ENCODE data around the gene ACLY. TPM values are rescaled to one million over a fixed set of nuclear protein-coding genes. Genes with fewer than 3 reads are reported as not detected.
A peak's percentile ranks its signal among the peaks of the same experiment; 100 is the strongest.

Gene ACLY
- total and polyA plus RNA-seq, 10 of the 15 experiments (the other 5 are each of a cell fraction or from before 2014, with no cell fraction given), result 32.6 to 224 (median 114) TPM

DNA sequence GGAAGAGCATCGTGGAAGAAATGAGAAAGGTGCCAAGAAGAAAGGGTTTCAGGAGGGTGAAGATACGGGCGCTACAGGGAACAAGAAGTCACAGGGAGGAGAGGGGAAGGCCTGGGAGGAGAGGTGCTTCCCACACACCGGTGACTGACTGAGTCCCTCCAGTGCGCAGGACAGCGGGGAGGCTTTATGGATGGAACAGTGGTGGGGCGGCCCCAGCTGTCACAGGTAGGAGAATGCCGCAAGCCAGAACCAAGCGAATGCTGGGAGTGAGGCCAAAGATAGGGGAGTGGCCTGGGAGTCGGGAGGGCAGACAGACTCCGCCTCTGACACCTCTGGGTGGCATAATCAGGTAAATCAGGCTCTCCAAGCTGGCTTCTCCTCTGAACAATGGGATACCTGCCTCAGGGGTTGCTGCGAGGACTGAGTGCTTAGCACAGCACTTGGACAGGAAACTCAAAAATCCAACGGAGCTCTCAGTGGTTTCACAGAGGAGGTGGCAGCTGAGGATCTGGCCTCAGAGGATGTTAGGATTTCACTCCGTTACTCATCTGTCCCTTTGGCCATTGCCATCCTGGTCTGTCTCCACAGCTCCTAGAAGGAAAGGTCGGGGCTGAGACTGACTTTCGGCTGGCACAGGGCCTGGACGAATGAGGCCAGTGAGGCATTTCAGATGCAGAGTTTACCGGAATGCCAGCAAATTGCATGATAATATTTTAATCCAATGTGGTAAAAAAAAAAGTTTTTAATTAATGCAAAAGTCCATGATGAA lies 47.1 kb upstream of the ACLY start:
- no peaks in the 10 kb centered on the region for H4K20me1 ChIP-seq (ENCODE audit: control insufficient read depth, insufficient read depth)
- POLR2A ChIA-PET, result interaction anchor here (0.5 to 2.3 kb wide), 21 partner anchors 8 to 1644 kb away, joined by 3 to 45 read pairs (median 5); partner anchors contain the start of genes DHX58, DNAJC7, NKIRAS2 and ODAD4
- H3K36me3 ChIP-seq (ENCODE audit: control insufficient read depth in 2 of 2, insufficient read depth in 2 of 2, low read length in 1 of 2), result peaks cover under 1 to 2% of the 10 kb centered on the region in 2 experiments; a peak in 3 of 4 replicates
- RAD21 ChIA-PET (ENCODE audit: unreplicated experiment), result interaction anchor here (0.6 to 3.9 kb wide), 17 partner anchors 10 to 789 kb away, joined by 3 to 53 read pairs (median 4); partner anchors contain the start of genes ACLY, DHX58, DNAJC7 and KAT2A
- DNase-seq (ENCODE audit: low read depth, low spot score) (no peak), FAIRE-seq (peak; percentile 90), ATAC-seq (peak; percentile 76)
- WGBS (ENCODE audit: insufficient coverage, insufficient replicate concordance, low lambda C conversion rate, missing lambda C conversion rate), result 1% methylated on average over 18 of the region's 18 CpGs
- H3K27ac ChIP-seq (ENCODE audit: control insufficient read depth, insufficient read depth), result peak overlapping the region; percentile 21
- peaks cover 20% of the 10 kb centered on the region for H3K79me2 ChIP-seq (ENCODE audit: control insufficient read depth, insufficient read depth, low read length)
- intact Hi-C loops (cut with micrococcal nuclease; ENCODE audit: unreplicated experiment), result loop anchor here (2.0 to 5.0 kb wide), 2 partner anchors 51 to 216 kb away; partner anchors contain the start of genes DNAJC7 and KCNH4
- CTCF ChIA-PET, result interaction anchor here (0.5 to 9.4 kb wide), 19 partner anchors 11 to 289 kb away, joined by 3 to 116 read pairs (median 4); partner anchors contain the start of genes DHX58, DNAJC7, KAT2A and KCNH4
- H3K4me3 ChIP-seq, result peak overlapping the region; percentile 79
- H3K9ac ChIP-seq (ENCODE audit: control insufficient read depth, insufficient read depth, low read length), result peak overlapping the region; percentile 58
- H3K4me1 ChIP-seq (ENCODE audit: control insufficient read depth, insufficient read depth, low read length), result peaks cover 6% of the 10 kb centered on the region
- SMC1A ChIA-PET (ENCODE audit: uncharacterized antibody, unreplicated experiment), result interaction anchor here (0.6 to 6.1 kb wide), 15 partner anchors 10 to 576 kb away, joined by 3 to 28 read pairs (median 5); partner anchors contain the start of genes DNAJC7, KAT2A, KCNH4 and NKIRAS2
- peak overlapping the region; percentile 91 for H3K4me2 ChIP-seq (ENCODE audit: control insufficient read depth, insufficient read depth)
- in situ Hi-C loops (cut with MboI), result no loop called here
- H3K9me3 ChIP-seq (replicated peaks; ENCODE audit: control insufficient read depth, insufficient read depth, low read length), result no peaks in the 10 kb centered on the region
- no peaks in the 10 kb centered on the region for H3K27me3 ChIP-seq (replicated peaks in 1 of 2; ENCODE audit: control insufficient read depth in 2 of 2, insufficient read depth in 2 of 2, low read length in 1 of 2)
- peak overlapping the region; percentile 65 for H2AFZ ChIP-seq (ENCODE audit: control insufficient read depth, low read depth, low read length)
- TSS peak; percentile 52 for BruUV-seq (replicated peaks)
- TF ChIP-seq ZNF207 (IDR thresholded peaks at IDR 0.05; ENCODE audit: borderline replicate concordance) (0 out of 2 replicates have a peak, but pooled peaks have one; percentile 22), STAT1 (conservative IDR thresholded peaks at IDR 0.05) (no peak), EP300 (IDR thresholded peaks at IDR 0.05; ENCODE audit: borderline replicate concordance in 1 of 2, control insufficient read depth in 1 of 2, low read depth in 2 of 2, low read length in 2 of 2) (no peak), FOXM1 (IDR thresholded peaks at IDR 0.05; ENCODE audit: low read depth, low read length) (0 out of 2 replicates have a peak, but pooled peaks have one; percentile 31), ESRRA (IDR thresholded peaks at IDR 0.05; ENCODE audit: low read length) (no peak), RAD21 (IDR thresholded peaks at IDR 0.05; ENCODE audit: insufficient read depth, low read depth, low read length) (no peak), PML (IDR thresholded peaks at IDR 0.05; ENCODE audit: low read length) (peak; percentile 2; the same call in 1 of the 2 replicates), ZNF217 (IDR thresholded peaks at IDR 0.05) (no peak), RAD51 (IDR thresholded peaks at IDR 0.05) (no peak), HDGF (IDR thresholded peaks at IDR 0.05) (peak; percentile 59; the same call in 1 of the 2 replicates), SREBF1 (IDR thresholded peaks at IDR 0.05; ENCODE audit: low read length) (no peak), CBX5 (IDR thresholded peaks at IDR 0.05; ENCODE audit: low read depth) (no peak), DPF2 (IDR thresholded peaks at IDR 0.05) (peak; percentile 24; the same call in 1 of the 2 replicates), POLR2AphosphoS5 (IDR thresholded peaks at IDR 0.05; ENCODE audit: low read length) (no peak; the same call in 1 of the 2 replicates)
- TF ChIP-seq, protein P1, sequence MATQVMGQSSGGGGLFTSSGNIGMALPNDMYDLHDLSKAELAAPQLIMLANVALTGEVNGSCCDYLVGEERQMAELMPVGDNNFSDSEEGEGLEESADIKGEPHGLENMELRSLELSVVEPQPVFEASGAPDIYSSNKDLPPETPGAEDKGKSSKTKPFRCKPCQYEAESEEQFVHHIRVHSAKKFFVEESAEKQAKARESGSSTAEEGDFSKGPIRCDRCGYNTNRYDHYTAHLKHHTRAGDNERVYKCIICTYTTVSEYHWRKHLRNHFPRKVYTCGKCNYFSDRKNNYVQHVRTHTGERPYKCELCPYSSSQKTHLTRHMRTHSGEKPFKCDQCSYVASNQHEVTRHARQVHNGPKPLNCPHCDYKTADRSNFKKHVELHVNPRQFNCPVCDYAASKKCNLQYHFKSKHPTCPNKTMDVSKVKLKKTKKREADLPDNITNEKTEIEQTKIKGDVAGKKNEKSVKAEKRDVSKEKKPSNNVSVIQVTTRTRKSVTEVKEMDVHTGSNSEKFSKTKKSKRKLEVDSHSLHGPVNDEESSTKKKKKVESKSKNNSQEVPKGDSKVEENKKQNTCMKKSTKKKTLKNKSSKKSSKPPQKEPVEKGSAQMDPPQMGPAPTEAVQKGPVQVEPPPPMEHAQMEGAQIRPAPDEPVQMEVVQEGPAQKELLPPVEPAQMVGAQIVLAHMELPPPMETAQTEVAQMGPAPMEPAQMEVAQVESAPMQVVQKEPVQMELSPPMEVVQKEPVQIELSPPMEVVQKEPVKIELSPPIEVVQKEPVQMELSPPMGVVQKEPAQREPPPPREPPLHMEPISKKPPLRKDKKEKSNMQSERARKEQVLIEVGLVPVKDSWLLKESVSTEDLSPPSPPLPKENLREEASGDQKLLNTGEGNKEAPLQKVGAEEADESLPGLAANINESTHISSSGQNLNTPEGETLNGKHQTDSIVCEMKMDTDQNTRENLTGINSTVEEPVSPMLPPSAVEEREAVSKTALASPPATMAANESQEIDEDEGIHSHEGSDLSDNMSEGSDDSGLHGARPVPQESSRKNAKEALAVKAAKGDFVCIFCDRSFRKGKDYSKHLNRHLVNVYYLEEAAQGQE (IDR thresholded peaks at IDR 0.05; ENCODE audit: low read depth, low read length), result no peak
- TF ChIP-seq, protein P2, sequence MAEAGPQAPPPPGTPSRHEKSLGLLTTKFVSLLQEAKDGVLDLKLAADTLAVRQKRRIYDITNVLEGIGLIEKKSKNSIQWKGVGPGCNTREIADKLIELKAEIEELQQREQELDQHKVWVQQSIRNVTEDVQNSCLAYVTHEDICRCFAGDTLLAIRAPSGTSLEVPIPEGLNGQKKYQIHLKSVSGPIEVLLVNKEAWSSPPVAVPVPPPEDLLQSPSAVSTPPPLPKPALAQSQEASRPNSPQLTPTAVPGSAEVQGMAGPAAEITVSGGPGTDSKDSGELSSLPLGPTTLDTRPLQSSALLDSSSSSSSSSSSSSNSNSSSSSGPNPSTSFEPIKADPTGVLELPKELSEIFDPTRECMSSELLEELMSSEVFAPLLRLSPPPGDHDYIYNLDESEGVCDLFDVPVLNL (IDR thresholded peaks at IDR 0.05; ENCODE audit: low read depth, low read length), result no peak
- TF ChIP-seq, protein P3, sequence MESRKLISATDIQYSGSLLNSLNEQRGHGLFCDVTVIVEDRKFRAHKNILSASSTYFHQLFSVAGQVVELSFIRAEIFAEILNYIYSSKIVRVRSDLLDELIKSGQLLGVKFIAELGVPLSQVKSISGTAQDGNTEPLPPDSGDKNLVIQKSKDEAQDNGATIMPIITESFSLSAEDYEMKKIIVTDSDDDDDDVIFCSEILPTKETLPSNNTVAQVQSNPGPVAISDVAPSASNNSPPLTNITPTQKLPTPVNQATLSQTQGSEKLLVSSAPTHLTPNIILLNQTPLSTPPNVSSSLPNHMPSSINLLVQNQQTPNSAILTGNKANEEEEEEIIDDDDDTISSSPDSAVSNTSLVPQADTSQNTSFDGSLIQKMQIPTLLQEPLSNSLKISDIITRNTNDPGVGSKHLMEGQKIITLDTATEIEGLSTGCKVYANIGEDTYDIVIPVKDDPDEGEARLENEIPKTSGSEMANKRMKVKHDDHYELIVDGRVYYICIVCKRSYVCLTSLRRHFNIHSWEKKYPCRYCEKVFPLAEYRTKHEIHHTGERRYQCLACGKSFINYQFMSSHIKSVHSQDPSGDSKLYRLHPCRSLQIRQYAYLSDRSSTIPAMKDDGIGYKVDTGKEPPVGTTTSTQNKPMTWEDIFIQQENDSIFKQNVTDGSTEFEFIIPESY (IDR thresholded peaks at IDR 0.05), result no peak

Measured in GM12878 (cell line).